ENCODE measurements around the gene PRDM16. TPM values are rescaled to one million over a fixed set of nuclear protein-coding genes. Genes with fewer than 3 reads are reported as not detected.

PRDM16 gene
- total RNA-seq, 2 experiments from 2014 or later, result not detected

DNA sequence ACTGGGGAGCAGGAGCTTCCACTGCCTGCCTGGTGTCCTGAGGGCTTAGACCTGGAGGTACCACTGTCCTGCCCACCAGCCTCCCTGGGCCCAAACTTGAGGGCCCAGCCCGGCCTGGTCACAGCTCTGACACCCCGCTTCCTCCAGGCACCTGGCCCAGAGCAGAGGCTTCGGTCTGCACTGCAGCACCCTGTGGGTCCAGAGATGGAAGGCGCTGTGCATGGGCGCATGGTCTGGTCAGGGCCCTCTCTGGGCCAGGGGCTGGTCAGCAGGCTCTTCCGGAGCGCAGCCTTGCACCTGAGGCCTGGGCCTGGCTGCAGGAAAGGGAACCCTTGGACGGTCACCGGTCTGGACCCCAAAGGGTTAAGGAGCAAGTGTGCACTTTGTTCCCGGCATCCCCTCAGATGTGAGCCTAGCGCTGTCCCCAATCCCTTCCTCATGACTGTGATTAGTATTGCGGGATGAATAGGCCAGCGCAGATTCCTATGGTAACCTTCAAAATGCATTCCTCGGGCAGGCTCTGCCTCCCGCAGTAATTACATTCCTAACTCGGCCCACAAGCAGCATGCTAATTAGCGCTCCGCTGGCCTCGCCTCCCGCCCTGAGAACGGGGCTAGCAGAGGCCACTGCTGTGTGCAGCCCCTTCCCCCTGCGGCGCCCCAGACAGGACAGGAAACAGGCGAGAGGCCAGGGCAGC lies 36.3 kb downstream of the PRDM16 start:
- Histone ChIP-seq H3K4me2 (ENCODE audit: low read length) (no peak overlapping the region), H3K4me1 (ENCODE audit: insufficient read depth, low read length, poor library complexity, severe bottlenecking) (no peaks in the 10 kb centered on the region), H3K79me2 (ENCODE audit: insufficient read depth, low read depth, low read length) (no peaks in the 10 kb centered on the region), H2AFZ (ENCODE audit: low read length) (no peak overlapping the region), H3K9me3 (ENCODE audit: low read length) (no peaks in the 10 kb centered on the region), H3K36me3 (ENCODE audit: insufficient read depth, low read length) (no peaks in the 10 kb centered on the region), H3K4me3 (ENCODE audit: low read depth, low read length, poor library complexity, severe bottlenecking) (no peak overlapping the region), H3K9me2 (ENCODE audit: insufficient read depth, low read length) (no peaks in the 10 kb centered on the region), H4K20me1 (ENCODE audit: insufficient read depth, low read length) (no peaks in the 10 kb centered on the region), H3K27ac (ENCODE audit: low read depth, low read length, poor library complexity, severe bottlenecking) (no peak overlapping the region)
- intact Hi-C loops (cut with micrococcal nuclease; ENCODE audit: unreplicated experiment), result no loop called here
- no TSS peak for BruUV-seq (replicated peaks)
- DNase-seq (ENCODE audit: low spot score), result no peak
- CTCF ChIA-PET (ENCODE audit: unreplicated experiment), result no interaction called here
- POLR2A ChIA-PET, result no interaction called here
- no peak for TF ChIP-seq EZH2phosphoT487 (IDR thresholded peaks at IDR 0.05; ENCODE audit: borderline replicate concordance, low read depth, low read length)
- TF ChIP-seq, protein P1, sequence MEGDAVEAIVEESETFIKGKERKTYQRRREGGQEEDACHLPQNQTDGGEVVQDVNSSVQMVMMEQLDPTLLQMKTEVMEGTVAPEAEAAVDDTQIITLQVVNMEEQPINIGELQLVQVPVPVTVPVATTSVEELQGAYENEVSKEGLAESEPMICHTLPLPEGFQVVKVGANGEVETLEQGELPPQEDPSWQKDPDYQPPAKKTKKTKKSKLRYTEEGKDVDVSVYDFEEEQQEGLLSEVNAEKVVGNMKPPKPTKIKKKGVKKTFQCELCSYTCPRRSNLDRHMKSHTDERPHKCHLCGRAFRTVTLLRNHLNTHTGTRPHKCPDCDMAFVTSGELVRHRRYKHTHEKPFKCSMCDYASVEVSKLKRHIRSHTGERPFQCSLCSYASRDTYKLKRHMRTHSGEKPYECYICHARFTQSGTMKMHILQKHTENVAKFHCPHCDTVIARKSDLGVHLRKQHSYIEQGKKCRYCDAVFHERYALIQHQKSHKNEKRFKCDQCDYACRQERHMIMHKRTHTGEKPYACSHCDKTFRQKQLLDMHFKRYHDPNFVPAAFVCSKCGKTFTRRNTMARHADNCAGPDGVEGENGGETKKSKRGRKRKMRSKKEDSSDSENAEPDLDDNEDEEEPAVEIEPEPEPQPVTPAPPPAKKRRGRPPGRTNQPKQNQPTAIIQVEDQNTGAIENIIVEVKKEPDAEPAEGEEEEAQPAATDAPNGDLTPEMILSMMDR (conservative IDR thresholded peaks at IDR 0.05; ENCODE audit: low read length), result no peak

DNA sequence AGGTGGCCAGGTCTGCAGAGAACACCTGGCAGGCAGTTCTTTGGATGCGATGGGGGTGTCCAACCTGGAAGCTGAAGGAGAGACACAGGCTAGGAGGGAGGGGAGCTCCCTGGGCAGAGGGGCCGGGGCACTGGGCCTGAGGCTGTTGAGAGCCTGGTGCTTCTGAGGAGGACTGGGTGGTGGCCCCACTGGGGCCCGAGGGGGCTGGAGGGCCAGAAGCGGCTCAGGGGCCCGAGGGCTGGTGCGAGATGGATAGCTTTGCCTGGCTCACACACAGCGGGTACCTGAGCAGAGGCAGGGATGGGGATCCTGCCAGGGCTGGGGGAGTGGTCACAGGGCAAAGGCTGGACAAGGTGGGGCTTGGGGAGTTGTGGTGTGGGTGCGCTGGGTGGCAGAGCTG lies 37.2 kb downstream of the PRDM16 start:
- no peak for TF ChIP-seq EZH2phosphoT487 (IDR thresholded peaks at IDR 0.05; ENCODE audit: borderline replicate concordance, low read depth, low read length)
- TF ChIP-seq, protein P1 (conservative IDR thresholded peaks at IDR 0.05; ENCODE audit: low read length), result no peak
- Histone ChIP-seq H3K4me1 (ENCODE audit: insufficient read depth, low read length, poor library complexity, severe bottlenecking) (no peaks in the 10 kb centered on the region), H4K20me1 (ENCODE audit: insufficient read depth, low read length) (no peaks in the 10 kb centered on the region), H3K4me3 (ENCODE audit: low read depth, low read length, poor library complexity, severe bottlenecking) (no peak overlapping the region), H3K36me3 (ENCODE audit: insufficient read depth, low read length) (no peaks in the 10 kb centered on the region), H2AFZ (ENCODE audit: low read length) (no peak overlapping the region), H3K9me2 (ENCODE audit: insufficient read depth, low read length) (no peaks in the 10 kb centered on the region), H3K27ac (ENCODE audit: low read depth, low read length, poor library complexity, severe bottlenecking) (no peak overlapping the region), H3K4me2 (ENCODE audit: low read length) (no peak overlapping the region), H3K79me2 (ENCODE audit: insufficient read depth, low read depth, low read length) (no peaks in the 10 kb centered on the region), H3K9me3 (ENCODE audit: low read length) (no peaks in the 10 kb centered on the region)
- CTCF ChIA-PET (ENCODE audit: unreplicated experiment), result no interaction called here
- no TSS peak for BruUV-seq (replicated peaks)
- POLR2A ChIA-PET, result no interaction called here
- DNase-seq (ENCODE audit: low spot score), result no peak
- intact Hi-C loops (cut with micrococcal nuclease; ENCODE audit: unreplicated experiment), result no loop called here

DNA sequence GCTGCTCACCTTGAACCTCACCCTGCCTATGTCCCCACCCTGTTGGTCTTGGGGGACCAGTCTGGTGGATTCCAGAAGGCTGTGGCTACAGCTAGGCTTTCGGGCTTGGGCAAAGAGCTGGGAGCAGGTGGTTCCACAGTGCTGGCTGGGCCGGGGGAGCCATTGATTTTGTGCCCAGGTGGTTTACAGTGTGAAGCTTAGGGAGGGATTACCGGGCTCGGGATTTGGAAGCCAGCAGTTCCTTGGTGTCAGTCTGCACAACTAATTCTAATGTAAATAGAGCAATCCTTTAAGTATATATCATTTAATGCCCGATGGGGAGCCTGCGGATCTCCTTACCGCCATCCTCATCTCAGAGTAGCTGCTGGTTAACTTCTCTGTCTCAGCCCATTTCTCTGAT lies 38.2 kb downstream of the PRDM16 start:
- Histone ChIP-seq H3K4me1 (ENCODE audit: insufficient read depth, low read length, poor library complexity, severe bottlenecking) (no peaks in the 10 kb centered on the region), H2AFZ (ENCODE audit: low read length) (no peak overlapping the region), H3K27ac (ENCODE audit: low read depth, low read length, poor library complexity, severe bottlenecking) (no peak overlapping the region), H4K20me1 (ENCODE audit: insufficient read depth, low read length) (no peaks in the 10 kb centered on the region), H3K79me2 (ENCODE audit: insufficient read depth, low read depth, low read length) (no peaks in the 10 kb centered on the region), H3K4me2 (ENCODE audit: low read length) (no peak overlapping the region), H3K4me3 (ENCODE audit: low read depth, low read length, poor library complexity, severe bottlenecking) (no peak overlapping the region), H3K9me2 (ENCODE audit: insufficient read depth, low read length) (no peaks in the 10 kb centered on the region), H3K36me3 (ENCODE audit: insufficient read depth, low read length) (no peaks in the 10 kb centered on the region), H3K9me3 (ENCODE audit: low read length) (no peaks in the 10 kb centered on the region)
- no peak for DNase-seq (ENCODE audit: low spot score)
- TF ChIP-seq, protein P1 (conservative IDR thresholded peaks at IDR 0.05; ENCODE audit: low read length), result no peak
- TF ChIP-seq EZH2phosphoT487 (IDR thresholded peaks at IDR 0.05; ENCODE audit: borderline replicate concordance, low read depth, low read length), result no peak
- ChIA-PET POLR2A (no interaction called here), CTCF (ENCODE audit: unreplicated experiment) (no interaction called here)
- BruUV-seq (replicated peaks), result no TSS peak
- intact Hi-C loops (cut with micrococcal nuclease; ENCODE audit: unreplicated experiment), result no loop called here
